ENCODE data around the gene JMJD4. TPM values are rescaled to one million over a fixed set of nuclear protein-coding genes. Genes with fewer than 3 reads are reported as not detected.

Gene JMJD4
- total RNA-seq, 2 donors from 2014 or later: 17.3 to 34.0 TPM

GRCh38 chr1:227739636-227740035 lies 4.5 kb upstream of the JMJD4 start:
- no peaks in the 10 kb centered on the region for H3K9me3 Mint-ChIP-seq
- H3K27me3 Mint-ChIP-seq: no peaks in the 10 kb centered on the region
- no peaks in the 10 kb centered on the region for H3K36me3 Mint-ChIP-seq
- no peak overlapping the region for H3K27ac Mint-ChIP-seq
- ATAC-seq (no peak), DNase-seq (ENCODE audit: low spot score) (no peak)
- H3K4me1 Mint-ChIP-seq (ENCODE audit: low read depth in 2 of 2): peaks cover 28 to 45% of the 10 kb centered on the region in 2 donors
- H3K4me3 Mint-ChIP-seq: no peak overlapping the region

- DNase-seq (ENCODE audit: low spot score) (no peak), ATAC-seq (no peak)
- peaks cover 32 to 43% of the 10 kb centered on the region in 2 donors for H3K4me1 Mint-ChIP-seq (ENCODE audit: low read depth in 2 of 2)
- no peak overlapping the region for H3K4me3 Mint-ChIP-seq
- no peaks in the 10 kb centered on the region for H3K36me3 Mint-ChIP-seq
- H3K27ac Mint-ChIP-seq: no peak overlapping the region
- H3K27me3 Mint-ChIP-seq: no peaks in the 10 kb centered on the region
- no peaks in the 10 kb centered on the region for H3K9me3 Mint-ChIP-seq
These were observed 3.7 kb upstream of the JMJD4 start for GRCh38 chr1:227738820-227739219.

- DNase-seq (ENCODE audit: low spot score): no peak
- peak overlapping the region; percentile 3 for H3K4me3 Mint-ChIP-seq
- H3K36me3 Mint-ChIP-seq: no peaks in the 10 kb centered on the region
- H3K27ac Mint-ChIP-seq: peak overlapping the region in 1 of 2 donors; percentile 92
- H3K27me3 Mint-ChIP-seq: no peaks in the 10 kb centered on the region
- ATAC-seq: no peak
- no peaks in the 10 kb centered on the region for H3K9me3 Mint-ChIP-seq
- H3K4me1 Mint-ChIP-seq (ENCODE audit: low read depth in 2 of 2): peaks cover 32 to 50% of the 10 kb centered on the region in 2 donors
These were observed 1.8 kb upstream of the JMJD4 start for GRCh38 chr1:227736814-227737432.

DNA sequence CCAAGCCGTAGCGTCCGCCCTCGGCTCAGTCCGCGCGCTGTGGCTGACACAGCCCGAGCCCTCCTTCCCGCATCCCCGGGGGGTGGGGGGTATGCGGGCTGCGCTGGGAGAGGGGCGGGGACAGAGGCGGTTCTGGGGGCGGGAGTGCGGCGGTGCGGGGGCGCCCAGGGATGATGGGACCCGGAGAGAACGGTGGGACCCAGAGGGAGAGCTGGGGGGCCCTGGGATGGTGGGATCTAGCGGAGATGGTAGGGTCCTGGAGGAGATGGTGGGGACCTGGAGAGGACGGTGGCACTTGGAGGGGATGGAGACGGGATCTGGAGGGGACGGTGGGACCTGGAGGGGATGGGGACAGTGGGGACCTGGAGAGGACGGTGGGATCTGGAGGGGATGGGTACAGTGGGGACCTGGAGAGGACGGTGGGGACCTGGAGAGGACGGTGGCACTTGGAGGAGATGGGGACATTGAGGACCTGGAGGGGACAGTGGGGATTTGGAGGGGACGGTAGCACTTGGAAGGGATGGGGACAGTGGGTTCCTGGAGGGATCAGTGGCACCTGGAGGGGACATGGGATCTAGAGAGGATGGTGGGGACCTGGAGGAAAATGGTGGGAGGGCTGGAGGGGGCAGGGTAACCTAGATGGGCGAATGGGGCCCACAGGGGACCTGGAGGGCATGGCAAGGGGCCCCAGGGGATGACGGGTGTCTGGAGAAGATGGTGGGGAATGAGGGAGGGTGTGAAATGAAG lies 610 bp upstream of the JMJD4 start:
- Mint-ChIP-seq H3K27ac (peak overlapping the region; percentile 92), H3K27me3 (no peaks in the 10 kb centered on the region), H3K4me1 (ENCODE audit: low read depth in 2 of 2) (peaks cover 26 to 43% of the 10 kb centered on the region in 2 donors), H3K9me3 (no peaks in the 10 kb centered on the region), H3K36me3 (no peaks in the 10 kb centered on the region), H3K4me3 (peak overlapping the region; percentile 97)
- DNase-seq (ENCODE audit: low spot score) (no peak), ATAC-seq (no peak)

- Mint-ChIP-seq H3K27ac (peak overlapping the region; percentile 53), H3K4me1 (ENCODE audit: low read depth in 2 of 2) (peaks cover 14 to 31% of the 10 kb centered on the region in 2 donors), H3K36me3 (no peaks in the 10 kb centered on the region), H3K27me3 (no peaks in the 10 kb centered on the region), H3K4me3 (peak overlapping the region; percentile 97), H3K9me3 (no peaks in the 10 kb centered on the region)
- no peak for ATAC-seq
- DNase-seq (ENCODE audit: low spot score): no peak
These were observed 601 bp downstream of the JMJD4 start for GRCh38 chr1:227734546-227734855.

GRCh38 chr1:227733751-227734545 lies 1.2 kb downstream of the JMJD4 start:
- H3K4me3 Mint-ChIP-seq: peak overlapping the region; percentile 97
- no peaks in the 10 kb centered on the region for H3K9me3 Mint-ChIP-seq
- H3K27me3 Mint-ChIP-seq: no peaks in the 10 kb centered on the region
- peaks cover 12 to 26% of the 10 kb centered on the region in 2 donors for H3K4me1 Mint-ChIP-seq (ENCODE audit: low read depth in 2 of 2)
- DNase-seq (ENCODE audit: low spot score) (no peak), ATAC-seq (no peak)
- peak overlapping the region; percentile 53 for H3K27ac Mint-ChIP-seq
- H3K36me3 Mint-ChIP-seq: no peaks in the 10 kb centered on the region

GRCh38 chr1:227733309-227733705 lies 1.8 kb downstream of the JMJD4 start:
- Mint-ChIP-seq H3K36me3 (no peaks in the 10 kb centered on the region), H3K4me1 (ENCODE audit: low read depth in 2 of 2) (peaks cover 12 to 30% of the 10 kb centered on the region in 2 donors), H3K4me3 (peak overlapping the region; percentile 97), H3K9me3 (no peaks in the 10 kb centered on the region), H3K27ac (peak overlapping the region in 1 of 2 donors; percentile 41), H3K27me3 (no peaks in the 10 kb centered on the region)
- no peak for DNase-seq (ENCODE audit: low spot score)
- no peak for ATAC-seq

DNA sequence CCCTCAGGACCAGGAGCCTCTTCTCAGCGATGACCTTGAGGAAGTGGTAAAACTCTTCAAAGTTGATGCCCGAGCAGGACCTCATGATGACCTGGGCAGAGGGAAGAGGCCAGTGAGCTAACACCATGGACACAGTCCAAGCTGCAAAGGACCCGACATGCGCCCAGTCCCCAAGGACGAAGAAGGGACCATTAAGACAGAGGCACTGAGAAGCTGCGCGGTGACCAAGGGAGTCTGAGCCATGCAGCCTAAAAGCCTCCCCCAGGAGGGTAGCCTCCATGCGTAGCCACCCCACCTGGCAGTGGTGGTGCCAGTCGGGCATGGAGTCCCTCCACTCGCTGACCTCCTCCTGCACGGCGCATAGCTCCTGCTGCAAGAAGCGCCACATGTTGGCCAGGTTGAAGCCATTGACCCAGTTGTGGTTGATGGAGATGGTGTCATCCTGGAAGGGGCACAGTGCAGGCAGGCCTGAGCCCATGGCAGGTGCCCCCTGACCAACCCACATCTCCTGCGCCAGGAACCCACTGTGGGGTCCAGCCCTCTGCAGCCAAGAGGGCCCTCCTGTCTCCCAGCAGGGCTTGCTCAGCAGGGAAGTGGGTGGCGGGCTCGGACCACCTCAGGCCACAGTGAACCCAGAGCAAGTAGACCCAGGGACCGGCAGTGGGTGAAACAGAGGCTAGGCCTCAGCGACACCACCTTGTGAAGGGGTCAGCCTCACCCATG lies 2.4 kb downstream of the JMJD4 start:
- peaks cover 12 to 34% of the 10 kb centered on the region in 2 donors for H3K4me1 Mint-ChIP-seq (ENCODE audit: low read depth in 2 of 2)
- no peaks in the 10 kb centered on the region for H3K9me3 Mint-ChIP-seq
- no peak for ATAC-seq
- no peaks in the 10 kb centered on the region for H3K36me3 Mint-ChIP-seq
- no peak overlapping the region for H3K27ac Mint-ChIP-seq
- no peak for DNase-seq (ENCODE audit: low spot score)
- H3K27me3 Mint-ChIP-seq: peaks cover 0 to 2% of the 10 kb centered on the region in 2 donors
- H3K4me3 Mint-ChIP-seq: peak overlapping the region; percentile 22

DNA sequence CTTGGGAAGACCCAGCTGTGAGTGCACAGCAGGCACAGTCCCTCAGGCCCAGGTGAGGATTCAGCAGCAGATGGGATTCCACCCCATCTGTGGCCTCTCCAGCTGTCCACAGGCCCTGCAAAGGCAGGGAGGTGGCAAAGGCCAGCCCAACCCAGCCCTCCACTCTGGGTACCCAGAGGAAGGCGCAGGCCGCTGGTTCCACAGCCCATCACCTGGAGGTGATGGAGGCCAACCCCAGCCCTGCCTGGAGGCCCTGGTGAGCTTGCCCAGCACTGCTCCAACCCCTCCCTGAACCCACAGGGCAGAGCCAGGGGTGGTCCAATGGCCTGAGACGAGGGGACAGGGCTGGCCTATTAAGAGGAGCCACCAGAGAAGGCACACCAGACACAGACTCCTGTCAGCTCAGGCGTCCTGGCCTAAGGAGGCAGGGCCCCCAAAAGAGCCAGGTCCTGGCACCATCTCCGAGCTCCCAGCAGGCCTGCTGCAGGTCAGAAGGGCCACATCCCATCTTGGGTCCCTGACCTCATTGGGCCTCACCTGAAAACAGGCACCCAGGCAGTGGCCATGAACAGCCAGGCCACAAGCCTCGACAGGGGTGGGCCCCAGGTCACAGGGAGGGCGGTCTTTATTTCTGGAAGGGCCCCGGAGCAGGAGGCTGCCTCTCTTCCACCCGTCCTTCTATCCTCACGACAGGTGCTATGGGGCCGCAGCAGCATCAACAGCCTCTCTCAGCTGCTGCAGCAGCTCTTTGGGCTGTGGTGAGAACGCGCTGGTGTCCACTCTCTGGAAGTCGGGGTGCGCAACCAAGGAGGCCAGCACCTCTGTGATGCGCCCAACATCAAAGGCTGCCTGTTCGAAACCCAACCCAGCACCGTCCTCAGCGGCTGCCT lies 3.2 kb downstream of the JMJD4 start:
- Mint-ChIP-seq H3K36me3 (no peaks in the 10 kb centered on the region), H3K27ac (no peak overlapping the region), H3K27me3 (peaks cover 0 to 2% of the 10 kb centered on the region in 2 donors), H3K9me3 (no peaks in the 10 kb centered on the region), H3K4me1 (ENCODE audit: low read depth in 2 of 2) (peaks cover 12 to 28% of the 10 kb centered on the region in 2 donors), H3K4me3 (no peak overlapping the region)
- no peak for ATAC-seq
- DNase-seq (ENCODE audit: low spot score): no peak

DNA sequence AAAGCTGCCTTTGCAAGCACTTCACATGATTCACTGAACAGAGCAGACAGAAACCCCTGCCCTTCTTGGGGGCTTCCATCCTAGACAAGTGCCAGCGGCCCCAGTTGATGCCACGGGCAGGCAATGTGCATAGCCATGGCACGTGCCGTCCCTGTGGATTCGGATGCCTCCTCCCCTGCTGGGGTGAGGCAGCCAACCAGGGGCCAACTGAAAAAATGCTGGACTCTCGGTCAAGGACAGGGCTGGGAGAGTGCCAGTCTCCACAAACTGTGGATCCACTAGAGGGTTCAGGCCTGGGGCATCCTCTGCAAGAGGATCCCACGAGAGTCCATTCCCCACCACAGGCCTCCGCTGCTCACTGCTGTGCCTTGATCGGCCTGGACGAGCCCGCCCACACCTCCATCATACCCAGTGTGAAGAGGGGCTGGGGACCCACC lies 3.8 kb downstream of the JMJD4 start:
- ATAC-seq (no peak), DNase-seq (ENCODE audit: low spot score) (no peak)
- Mint-ChIP-seq H3K27me3 (peaks cover 0 to 5% of the 10 kb centered on the region in 2 donors), H3K36me3 (no peaks in the 10 kb centered on the region), H3K4me1 (ENCODE audit: low read depth in 2 of 2) (peaks cover 12 to 26% of the 10 kb centered on the region in 2 donors), H3K9me3 (no peaks in the 10 kb centered on the region), H3K27ac (no peak overlapping the region), H3K4me3 (no peak overlapping the region)

GRCh38 chr1:227730630-227731151 lies 4.4 kb downstream of the JMJD4 start:
- H3K36me3 Mint-ChIP-seq: no peaks in the 10 kb centered on the region
- ATAC-seq: no peak
- peaks cover 7 to 20% of the 10 kb centered on the region in 2 donors for H3K4me1 Mint-ChIP-seq (ENCODE audit: low read depth in 2 of 2)
- no peak overlapping the region for H3K4me3 Mint-ChIP-seq
- no peaks in the 10 kb centered on the region for H3K9me3 Mint-ChIP-seq
- no peak overlapping the region for H3K27ac Mint-ChIP-seq
- H3K27me3 Mint-ChIP-seq: peaks cover 0 to 5% of the 10 kb centered on the region in 2 donors
- DNase-seq (ENCODE audit: low spot score): no peak

GRCh38 chr1:227729881-227730629 lies 5.0 kb downstream of the JMJD4 start:
- Mint-ChIP-seq H3K27me3 (peaks cover 0 to 5% of the 10 kb centered on the region in 2 donors), H3K4me3 (no peak overlapping the region), H3K9me3 (no peaks in the 10 kb centered on the region), H3K4me1 (ENCODE audit: low read depth in 2 of 2) (peaks cover 5 to 18% of the 10 kb centered on the region in 2 donors), H3K27ac (no peak overlapping the region), H3K36me3 (no peaks in the 10 kb centered on the region)
- DNase-seq (ENCODE audit: low spot score): no peak
- no peak for ATAC-seq
